ENCODE measurements around the gene LTBP1. TPM values are rescaled to one million over a fixed set of nuclear protein-coding genes. Genes with fewer than 3 reads are reported as not detected.
A peak's percentile ranks its signal among the peaks of the same experiment; 100 is the strongest.
"Not testable (repeated sequence)": the region's sequence is repeated elsewhere in the genome, so short reads cannot be mapped to it uniquely, and the experiment has no call there.

The LTBP1 gene
- total RNA-seq, 2 donors from 2014 or later = 25.9 to 99.8 TPM

DNA sequence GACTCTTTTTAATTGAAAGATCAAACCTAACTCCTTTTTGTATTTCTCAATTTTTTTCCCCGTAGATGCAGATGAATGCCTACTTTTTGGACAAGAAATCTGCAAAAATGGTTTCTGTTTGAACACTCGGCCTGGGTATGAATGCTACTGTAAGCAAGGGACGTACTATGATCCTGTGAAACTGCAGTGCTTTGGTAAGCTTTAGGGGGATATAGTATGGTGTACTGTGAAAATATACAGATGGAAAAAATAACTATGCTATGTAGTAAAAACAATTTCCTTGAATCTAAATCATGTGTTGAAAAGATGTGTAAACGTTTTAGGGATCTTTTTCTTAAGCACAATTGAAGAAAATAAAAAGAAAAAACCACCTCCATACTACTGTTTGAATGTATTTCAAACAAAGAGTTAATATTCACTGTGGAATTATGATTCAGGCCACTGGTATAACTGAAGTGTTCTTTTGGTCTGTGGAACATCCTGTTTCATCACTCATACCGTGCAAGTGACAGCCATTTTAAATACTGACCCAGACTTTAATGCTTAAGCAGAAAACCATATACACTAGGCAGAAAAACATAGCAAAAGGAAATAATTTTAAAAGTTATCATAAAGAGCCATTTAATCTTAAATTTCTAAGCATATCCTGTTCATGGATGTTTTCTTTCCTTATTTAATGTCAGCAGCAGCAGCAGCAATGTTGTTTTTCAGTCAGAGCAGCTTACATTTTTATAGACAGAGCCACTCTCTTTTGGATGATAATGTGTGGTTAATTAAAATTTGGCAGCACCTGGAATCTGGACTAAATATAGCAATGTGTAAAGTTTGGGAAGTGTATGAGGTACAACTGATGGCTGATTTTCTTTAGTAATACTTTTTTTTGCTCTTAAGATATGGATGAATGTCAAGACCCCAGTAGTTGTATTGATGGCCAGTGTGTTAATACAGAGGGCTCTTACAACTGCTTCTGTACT lies 416.9 kb downstream of the LTBP1 start:
- intact Hi-C loops (cut with DNase I) = loop anchor here (10.0 kb wide), 2 partner anchors 89 to 419 kb away; partner anchors contain the start of gene LTBP1
- TF ChIP-seq POLR2A (IDR thresholded peaks at IDR 0.05) = no peak
- no peak for TF ChIP-seq POLR2AphosphoS5 (IDR thresholded peaks at IDR 0.05)
- TF ChIP-seq, protein P1, sequence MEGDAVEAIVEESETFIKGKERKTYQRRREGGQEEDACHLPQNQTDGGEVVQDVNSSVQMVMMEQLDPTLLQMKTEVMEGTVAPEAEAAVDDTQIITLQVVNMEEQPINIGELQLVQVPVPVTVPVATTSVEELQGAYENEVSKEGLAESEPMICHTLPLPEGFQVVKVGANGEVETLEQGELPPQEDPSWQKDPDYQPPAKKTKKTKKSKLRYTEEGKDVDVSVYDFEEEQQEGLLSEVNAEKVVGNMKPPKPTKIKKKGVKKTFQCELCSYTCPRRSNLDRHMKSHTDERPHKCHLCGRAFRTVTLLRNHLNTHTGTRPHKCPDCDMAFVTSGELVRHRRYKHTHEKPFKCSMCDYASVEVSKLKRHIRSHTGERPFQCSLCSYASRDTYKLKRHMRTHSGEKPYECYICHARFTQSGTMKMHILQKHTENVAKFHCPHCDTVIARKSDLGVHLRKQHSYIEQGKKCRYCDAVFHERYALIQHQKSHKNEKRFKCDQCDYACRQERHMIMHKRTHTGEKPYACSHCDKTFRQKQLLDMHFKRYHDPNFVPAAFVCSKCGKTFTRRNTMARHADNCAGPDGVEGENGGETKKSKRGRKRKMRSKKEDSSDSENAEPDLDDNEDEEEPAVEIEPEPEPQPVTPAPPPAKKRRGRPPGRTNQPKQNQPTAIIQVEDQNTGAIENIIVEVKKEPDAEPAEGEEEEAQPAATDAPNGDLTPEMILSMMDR (IDR thresholded peaks at IDR 0.05) = no peak

DNA sequence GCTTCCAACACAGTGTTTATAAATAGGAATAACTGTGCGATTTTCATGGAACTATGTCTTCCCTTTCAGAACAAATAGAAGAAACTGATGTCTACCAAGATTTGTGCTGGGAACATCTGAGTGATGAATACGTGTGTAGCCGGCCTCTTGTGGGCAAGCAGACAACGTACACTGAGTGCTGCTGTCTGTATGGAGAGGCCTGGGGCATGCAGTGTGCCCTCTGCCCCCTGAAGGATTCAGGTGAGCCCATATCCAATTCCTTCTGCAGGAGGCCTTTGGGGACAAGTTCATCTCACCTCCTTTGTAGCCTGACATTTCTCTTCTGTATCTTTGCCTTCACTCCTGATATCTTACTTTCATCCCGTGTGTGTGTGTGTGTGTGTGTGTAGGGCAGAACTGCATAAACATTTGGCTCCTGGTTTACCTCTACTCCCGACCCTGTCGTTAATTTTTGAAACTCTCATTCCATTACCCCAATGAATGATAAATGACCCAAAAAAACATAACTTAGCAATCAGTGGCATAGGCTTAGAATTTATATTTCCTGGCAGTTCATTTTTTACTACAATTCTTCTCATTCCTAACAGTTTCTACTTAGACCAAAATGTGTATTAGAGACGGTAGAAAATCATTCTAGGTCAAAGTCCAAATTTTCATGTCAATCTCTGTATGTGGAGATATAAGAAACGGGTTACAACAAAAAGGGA lies 418.7 kb downstream of the LTBP1 start:
- no peak overlapping the region for H3K4me3 ChIP-seq
- intact Hi-C loops (cut with DNase I) = loop anchor here (10.0 kb wide), 2 partner anchors 91 to 421 kb away; partner anchors contain the start of gene LTBP1
- no peaks in the 10 kb centered on the region for H3K9me3 ChIP-seq
- no peak overlapping the region for H3K27ac ChIP-seq
- H3K4me1 ChIP-seq (replicated peaks) = no peaks in the 10 kb centered on the region
- H3K36me3 ChIP-seq = no peaks in the 10 kb centered on the region
- H3K27me3 ChIP-seq (replicated peaks; ENCODE audit: insufficient read depth) = no peaks in the 10 kb centered on the region
- WGBS = 63% methylated on average over 9 of the region's 9 CpGs
- TF ChIP-seq POLR2A (IDR thresholded peaks at IDR 0.05) = no peak
- TF ChIP-seq, protein P1 (IDR thresholded peaks at IDR 0.05) = no peak
- no peak for TF ChIP-seq POLR2AphosphoS5 (IDR thresholded peaks at IDR 0.05)
- DNase-seq (ENCODE audit: low spot score) = no peak

More for the DNA sequence above, 416.9 kb downstream of the LTBP1 start:
- H3K4me3 ChIP-seq = no peak overlapping the region
- H3K36me3 ChIP-seq = no peaks in the 10 kb centered on the region
- no peaks in the 10 kb centered on the region for H3K27me3 ChIP-seq (replicated peaks; ENCODE audit: insufficient read depth)
- no peaks in the 10 kb centered on the region for H3K9me3 ChIP-seq
- DNase-seq (ENCODE audit: low spot score) = no peak
- WGBS = 77% methylated on average over 5 of the region's 5 CpGs
- no peaks in the 10 kb centered on the region for H3K4me1 ChIP-seq (replicated peaks)
- H3K27ac ChIP-seq = no peak overlapping the region

DNA sequence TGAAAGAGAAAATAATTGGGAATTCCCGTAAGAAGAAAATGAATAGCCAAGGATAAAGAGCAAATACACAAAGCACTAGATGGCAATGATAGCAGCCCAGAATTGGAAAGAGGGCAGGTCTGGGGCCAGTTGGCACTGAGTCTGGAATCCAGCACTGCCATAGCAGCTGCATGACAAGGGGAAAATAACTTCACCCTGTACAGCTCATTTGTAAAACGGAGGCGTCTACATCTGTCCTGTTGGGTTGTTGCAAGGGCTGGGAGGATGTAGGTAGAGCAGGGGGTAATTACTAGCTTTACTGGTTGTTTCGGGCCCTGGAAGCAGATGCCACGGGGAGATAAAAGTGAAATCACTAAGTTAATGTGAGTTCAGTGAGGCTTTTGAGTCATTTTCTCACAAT lies 419.7 kb downstream of the LTBP1 start:
- TF ChIP-seq POLR2A (IDR thresholded peaks at IDR 0.05) = no peak
- TF ChIP-seq POLR2AphosphoS5 (IDR thresholded peaks at IDR 0.05) = peak; percentile 21
- Histone ChIP-seq H3K4me1 (replicated peaks) (no peaks in the 10 kb centered on the region), H3K27me3 (replicated peaks; ENCODE audit: insufficient read depth) (no peaks in the 10 kb centered on the region), H3K27ac (no peak overlapping the region), H3K9me3 (no peaks in the 10 kb centered on the region), H3K4me3 (no peak overlapping the region), H3K36me3 (no peaks in the 10 kb centered on the region)
- 21% methylated on average over 5 of the region's 5 CpGs for WGBS
- intact Hi-C loops (cut with DNase I) = loop anchor here (10.0 kb wide), 2 partner anchors 92 to 422 kb away; partner anchors contain the start of gene LTBP1
- peak; percentile 33 for DNase-seq (ENCODE audit: low spot score)

DNA sequence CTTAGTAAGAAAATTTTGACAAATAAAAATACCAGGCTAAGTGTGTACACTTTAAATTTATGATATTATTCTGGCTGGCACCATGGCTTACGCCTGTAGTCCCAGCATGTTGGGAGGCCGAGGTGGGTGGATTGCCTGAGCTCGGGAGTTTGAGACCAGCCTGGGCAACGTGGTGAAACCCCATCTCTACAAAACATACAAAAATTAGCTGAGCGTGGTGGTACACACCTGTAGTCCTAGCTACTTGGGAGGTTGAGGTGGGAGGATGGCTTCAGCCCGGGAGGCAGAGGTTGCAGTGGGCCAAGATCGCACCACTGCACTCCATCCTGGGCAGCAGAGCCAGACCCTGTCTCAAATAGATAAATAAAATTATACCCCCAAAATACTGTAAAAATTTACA lies 421.8 kb downstream of the LTBP1 start:
- not testable (repeated sequence) for H3K9me3 ChIP-seq; H3K27me3 ChIP-seq (replicated peaks; ENCODE audit: insufficient read depth); DNase-seq (ENCODE audit: low spot score); H3K4me1 ChIP-seq (replicated peaks); H3K27ac ChIP-seq; H3K4me3 ChIP-seq; H3K36me3 ChIP-seq
- WGBS = 97% methylated on average over 7 of the region's 7 CpGs
- intact Hi-C loops (cut with DNase I) = loop anchor here (10.0 kb wide), 2 partner anchors 94 to 424 kb away; partner anchors contain the start of gene LTBP1

DNA sequence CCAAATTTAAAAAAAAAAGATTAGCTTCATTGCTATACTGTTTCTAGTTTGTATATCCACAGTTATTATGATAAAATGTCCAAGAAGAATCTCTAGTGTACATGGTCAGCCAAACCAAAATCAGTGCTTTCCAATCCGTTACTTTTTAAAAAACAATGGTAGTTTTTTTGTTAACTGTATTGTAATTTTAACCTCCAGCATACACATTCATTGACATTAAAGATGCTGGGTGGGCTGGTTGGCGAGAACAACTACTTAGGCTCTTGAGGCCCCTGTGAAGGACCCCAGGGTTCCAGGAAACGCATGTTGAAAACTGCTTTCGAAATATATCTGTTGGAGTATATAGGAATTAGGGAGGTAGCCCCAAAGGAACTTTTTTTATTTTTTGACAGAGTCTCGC lies 422.4 kb downstream of the LTBP1 start:
- intact Hi-C loops (cut with DNase I) = loop anchor here (10.0 kb wide), 2 partner anchors 94 to 424 kb away; partner anchors contain the start of gene LTBP1
- WGBS = 96% methylated on average over 5 of the region's 5 CpGs
- no peak for DNase-seq (ENCODE audit: low spot score)
- no peaks in the 10 kb centered on the region for H3K9me3 ChIP-seq
- H3K27ac ChIP-seq = no peak overlapping the region
- no peaks in the 10 kb centered on the region for H3K4me1 ChIP-seq (replicated peaks)
- TF ChIP-seq, protein P1 (IDR thresholded peaks at IDR 0.05) = no peak
- TF ChIP-seq POLR2A (IDR thresholded peaks at IDR 0.05) = no peak
- no peak overlapping the region for H3K4me3 ChIP-seq
- H3K27me3 ChIP-seq (replicated peaks; ENCODE audit: insufficient read depth) = no peaks in the 10 kb centered on the region
- no peaks in the 10 kb centered on the region for H3K36me3 ChIP-seq
